NCI-H69 (cell line): ENCODE data around the gene CNGA2.
A peak's percentile ranks its signal among the peaks of the same experiment; 100 is the strongest.

Source experiments
- DNase-seq: peaks from one replicate; lab custom pipeline; 2025; lab: John Stamatoyannopoulos, UW

Gene CNGA2

DNA sequence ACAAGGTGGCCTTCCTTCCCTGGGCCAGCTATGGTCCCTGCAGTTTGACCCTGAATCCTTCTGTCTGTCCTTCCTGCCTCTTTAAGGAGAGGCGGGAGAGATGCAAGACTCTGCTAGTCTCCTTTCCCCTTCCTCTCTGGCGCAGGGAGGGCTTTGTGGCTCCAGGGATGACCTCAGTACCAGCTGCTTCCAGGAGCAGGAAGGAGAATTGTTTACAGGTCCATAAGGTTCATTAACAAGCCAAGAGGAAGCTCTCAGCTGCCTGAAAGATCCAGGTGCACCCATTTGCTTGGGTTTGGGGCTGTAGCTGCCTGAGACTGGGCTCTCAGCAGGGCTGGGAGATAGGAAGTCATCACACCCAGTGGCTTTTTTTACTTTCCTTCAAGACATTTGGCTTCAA lies 22.8 kb upstream of the CNGA2 start:
- peak; percentile 0 for DNase-seq

- no peak for DNase-seq
Observed at GRCh38 chrX:151712253-151712652, 22.3 kb upstream of the CNGA2 start.

DNA sequence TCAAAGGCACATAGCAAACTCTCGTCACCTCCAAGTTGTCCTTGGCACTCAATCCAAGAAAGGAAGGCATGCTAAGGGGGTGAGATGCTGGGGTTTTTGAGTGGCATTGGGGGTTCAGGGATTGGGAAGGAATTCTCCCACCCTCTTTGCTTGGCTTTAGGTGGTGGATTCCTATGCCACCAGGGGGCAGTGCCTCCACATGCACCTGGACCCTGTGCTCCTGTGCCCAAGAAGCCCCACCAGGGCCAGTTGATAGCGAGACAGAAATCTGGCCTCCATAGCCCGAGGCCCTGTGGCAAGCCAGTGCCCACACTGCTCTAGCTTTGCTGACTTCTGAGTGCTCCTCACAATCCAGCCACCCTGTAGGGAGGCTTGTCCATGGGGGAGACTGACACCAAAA lies 20.7 kb upstream of the CNGA2 start:
- DNase-seq, result peak; percentile 10

DNA sequence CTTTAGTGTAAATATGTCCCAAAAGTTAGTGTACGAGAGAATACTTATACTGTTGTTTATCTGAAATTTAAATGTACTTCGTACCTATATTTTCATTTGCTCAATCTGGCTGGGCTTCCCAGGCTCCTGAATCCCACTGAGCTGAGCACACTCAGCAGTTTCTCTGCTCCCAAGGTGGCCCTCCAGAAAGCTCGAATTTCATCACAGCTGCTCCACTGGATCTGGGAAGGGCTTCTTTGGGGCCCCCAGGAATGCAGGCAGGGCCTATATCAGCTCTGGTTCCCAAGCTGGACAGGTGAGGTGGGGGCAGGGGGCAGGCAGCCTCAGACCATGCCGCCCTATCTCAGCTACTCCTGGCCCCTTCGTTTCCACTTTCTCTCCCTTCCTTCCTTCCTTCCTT lies 20.2 kb upstream of the CNGA2 start:
- DNase-seq, result no peak

GRCh38 chrX:151715752-151716151 lies 18.8 kb upstream of the CNGA2 start, which contains the start of gene FATE1:
Gene FATE1 (plus strand): TSS chrX:151716035. CDS start chrX:151716120, 85 bp downstream.
- DNase-seq, result no peak

GRCh38 chrX:151722241-151722846 lies 12.2 kb upstream of the CNGA2 start:
- peak; percentile 10 for DNase-seq

GRCh38 chrX:151723156-151723760 lies 11.3 kb upstream of the CNGA2 start:
- DNase-seq, result no peak

DNA sequence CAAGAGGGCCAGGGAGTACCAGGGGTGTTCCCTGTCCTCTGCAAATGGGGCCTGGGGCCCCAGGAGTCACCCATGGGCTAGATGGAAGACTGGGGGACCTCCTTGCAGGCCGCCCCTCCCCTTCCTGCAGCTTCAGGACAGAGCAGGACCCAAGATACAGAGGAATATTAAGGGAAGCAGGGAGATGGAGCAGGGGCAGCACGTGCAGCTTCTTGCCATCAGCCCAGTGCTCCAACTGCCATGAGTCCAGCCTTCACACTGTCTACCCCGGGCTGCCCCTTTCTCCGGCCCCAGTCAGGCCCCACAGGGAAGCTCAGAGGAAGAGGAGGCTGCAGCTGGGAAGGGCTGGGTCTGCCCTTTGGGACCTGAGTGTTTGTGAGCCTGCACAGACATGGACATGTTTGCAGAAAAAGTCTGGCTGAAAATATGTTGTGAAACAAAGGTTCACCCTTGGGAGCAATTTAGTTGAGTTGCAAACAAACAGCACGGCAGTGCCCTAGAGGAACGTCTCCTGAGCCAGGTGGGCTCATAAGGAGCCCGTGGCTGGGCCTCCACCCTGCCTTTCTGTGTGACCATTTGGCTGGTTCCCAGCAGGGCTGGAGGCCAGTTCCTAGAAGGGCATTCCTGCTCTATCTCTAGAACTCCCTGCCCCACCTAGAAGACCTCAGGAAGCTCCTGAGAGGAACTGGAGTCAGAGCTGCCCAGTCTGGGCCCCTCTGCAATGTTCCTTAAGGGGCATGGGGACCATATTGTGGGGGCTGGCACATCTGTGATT lies 9.8 kb upstream of the CNGA2 start:
- no peak for DNase-seq

- DNase-seq, result no peak
Observed at GRCh38 chrX:151725338-151725614, 9.3 kb upstream of the CNGA2 start.

GRCh38 chrX:151726751-151727150 lies 7.8 kb upstream of the CNGA2 start:
- DNase-seq, result no peak

GRCh38 chrX:151727346-151727745 lies 7.2 kb upstream of the CNGA2 start:
- no peak for DNase-seq

DNA sequence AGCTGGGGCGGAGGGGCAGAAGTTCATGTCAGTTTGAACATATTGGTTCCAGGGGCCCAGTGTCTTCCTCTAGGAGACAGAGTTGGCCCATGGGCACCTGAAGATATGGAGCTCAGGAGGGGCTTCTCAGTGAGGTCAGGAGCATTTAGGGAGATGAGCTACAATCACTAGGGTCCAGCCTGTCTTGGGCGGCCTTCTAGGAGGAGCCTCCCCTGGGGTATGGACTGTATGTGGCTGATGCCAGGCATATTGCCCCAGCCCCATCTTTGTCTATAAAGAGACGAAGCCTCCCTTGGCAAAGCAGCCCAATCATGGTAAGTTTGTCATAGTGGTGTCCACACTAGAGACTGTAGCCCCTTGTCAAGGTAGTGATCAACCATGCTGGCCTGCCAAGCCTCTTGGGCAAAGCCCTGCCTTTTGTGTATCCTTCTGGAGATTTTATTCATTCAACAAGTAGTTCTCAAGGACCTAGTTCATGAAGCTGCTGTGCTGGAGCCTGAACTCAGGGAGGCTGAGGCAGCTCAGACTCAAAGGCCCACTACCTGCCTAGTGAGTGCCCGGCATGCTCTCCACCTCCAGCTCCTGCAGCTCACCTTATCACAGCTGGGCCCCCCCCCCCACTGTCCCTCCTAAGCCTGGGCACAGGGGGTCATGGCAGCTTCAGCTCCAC lies 5.4 kb upstream of the CNGA2 start:
- DNase-seq, result no peak

GRCh38 chrX:151735219-151735618 lies 673 bp downstream of the CNGA2 start:
- DNase-seq, result no peak

DNA sequence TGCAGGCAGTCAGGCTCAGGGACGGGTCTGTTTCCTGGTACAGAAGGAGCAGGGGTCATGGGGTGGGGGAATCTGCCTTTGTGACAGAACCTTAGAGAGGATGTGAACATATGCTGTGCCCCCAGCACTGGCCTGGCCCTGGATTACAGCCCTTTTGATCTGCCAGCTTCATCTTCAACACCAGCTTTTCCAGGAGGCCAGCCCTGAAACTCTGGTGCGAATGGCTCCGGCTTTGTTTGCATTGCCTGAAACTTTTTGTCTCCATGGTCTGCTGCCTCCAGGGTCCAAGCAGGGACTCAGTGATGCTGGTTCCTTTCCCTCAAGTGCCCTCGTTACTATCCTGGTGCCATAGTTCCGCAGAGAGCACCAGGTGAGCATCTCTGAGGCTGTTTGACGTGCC lies 2.1 kb downstream of the CNGA2 start:
- no peak for DNase-seq

GRCh38 chrX:151737494-151737893 lies 2.9 kb downstream of the CNGA2 start:
- DNase-seq, result no peak

- no peak for DNase-seq
Observed at GRCh38 chrX:151738751-151739150, 4.2 kb downstream of the CNGA2 start.

GRCh38 chrX:151741606-151742005 lies 7.1 kb downstream of the CNGA2 start:
- DNase-seq, result no peak

GRCh38 chrX:151742311-151742710 lies 7.8 kb downstream of the CNGA2 start:
- no peak for DNase-seq

- no peak for DNase-seq
Observed at GRCh38 chrX:151743651-151744470, 9.3 kb downstream of the CNGA2 start.

GRCh38 chrX:151745651-151746050 lies 11.1 kb downstream of the CNGA2 start:
- DNase-seq, result no peak

- DNase-seq, result no peak
Observed at GRCh38 chrX:151746502-151746901, 12.0 kb downstream of the CNGA2 start.

DNA sequence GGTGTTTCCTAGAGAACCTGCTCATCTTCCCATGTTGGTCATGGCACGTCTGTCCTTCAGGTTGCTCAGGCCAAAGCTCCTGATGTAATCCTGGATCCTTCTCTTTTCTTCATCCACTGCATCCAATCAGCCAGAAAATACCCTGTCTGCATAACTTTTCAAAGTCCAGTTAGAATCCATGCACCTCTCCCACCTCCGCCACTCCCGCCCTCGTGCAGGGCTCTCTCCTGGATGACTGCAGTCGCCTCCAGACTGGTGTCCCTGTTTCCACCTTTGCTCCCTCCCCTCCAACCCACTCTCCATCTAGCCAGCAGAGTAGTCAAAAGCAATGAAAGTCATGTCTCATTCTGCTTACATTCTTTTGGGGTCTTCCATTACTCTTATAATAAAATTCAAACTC lies 16.0 kb downstream of the CNGA2 start:
- no peak for DNase-seq
